GM19468 (cell line): ENCODE measurements around the gene BRWD1.
A peak's percentile ranks its signal among the peaks of the same experiment; 100 is the strongest.

Source experiments
- ATAC-seq: cut with Tn5 transposase; IDR thresholded peaks from one replicate; pipeline ENCODE4 v1.9.1; 2021; ENCODE audit warnings: mild to moderate bottlenecking, moderate library complexity, moderate number of reproducible peaks; ENCODE audit not compliant: unreplicated experiment; ENCODE audit errors: extremely low read depth

The BRWD1 gene

DNA sequence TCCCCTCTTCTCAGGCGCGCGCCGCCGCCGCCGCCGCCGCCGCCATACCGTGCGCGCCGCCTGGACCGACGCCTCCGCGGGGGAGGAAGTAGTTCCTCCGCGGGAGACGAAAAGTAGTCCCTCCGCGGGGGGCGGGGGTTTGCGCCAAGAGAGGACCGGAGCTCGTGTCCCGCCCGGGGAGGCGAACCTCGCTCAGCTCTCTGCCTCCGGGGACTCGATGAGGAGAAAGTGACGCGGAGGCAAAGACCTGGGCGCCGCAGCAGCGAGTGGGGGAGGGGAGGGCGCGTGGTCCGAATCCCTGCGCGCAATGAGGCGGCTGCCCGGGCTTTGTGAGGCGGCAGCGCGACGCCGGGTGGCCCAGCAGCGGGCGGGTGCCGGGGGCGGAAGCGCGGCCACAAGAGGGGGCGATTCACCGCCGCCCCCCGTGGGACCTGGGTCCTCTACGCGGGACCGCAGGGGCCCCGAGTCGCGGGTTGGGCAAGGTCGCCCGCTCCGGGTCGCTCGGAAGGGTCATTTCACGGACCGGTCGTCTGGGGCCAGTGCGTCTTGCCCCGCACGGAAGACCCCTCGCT lies at the start of gene BRWD1:
BRWD1 (minus strand) TSS at position 62 of the 572 bp plus-strand sequence. CDS start 141 bp downstream, outside the sequence.
- peak; percentile 12 for ATAC-seq

GRCh38 chr21:39362733-39363132 lies 49.3 kb upstream of the BRWD1 start:
- ATAC-seq: no peak

GRCh38 chr21:39359382-39359781 lies 46.0 kb upstream of the BRWD1 start:
- no peak for ATAC-seq

DNA sequence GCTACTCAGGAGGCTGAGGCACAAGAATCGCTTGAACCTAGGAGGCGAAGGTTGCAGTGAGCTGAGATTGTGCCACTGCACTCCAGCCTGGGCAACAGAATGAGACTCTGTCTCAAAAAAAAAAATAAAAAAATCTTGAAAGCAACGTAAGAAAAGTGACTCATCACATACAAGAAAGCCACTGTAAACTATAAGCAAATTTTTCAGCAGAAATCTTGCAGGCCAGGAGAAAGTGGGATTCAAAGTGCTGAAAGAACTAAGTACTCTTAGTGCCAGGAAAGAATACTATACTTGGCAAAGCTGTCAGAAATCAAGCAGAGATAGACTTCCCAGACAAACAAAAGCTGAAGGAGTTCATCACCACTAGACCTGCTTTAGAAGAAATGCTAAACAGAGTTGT lies 39.9 kb upstream of the BRWD1 start:
- ATAC-seq: no peak

- no peak for ATAC-seq
These were observed 36.9 kb upstream of the BRWD1 start for GRCh38 chr21:39350094-39351005.

DNA sequence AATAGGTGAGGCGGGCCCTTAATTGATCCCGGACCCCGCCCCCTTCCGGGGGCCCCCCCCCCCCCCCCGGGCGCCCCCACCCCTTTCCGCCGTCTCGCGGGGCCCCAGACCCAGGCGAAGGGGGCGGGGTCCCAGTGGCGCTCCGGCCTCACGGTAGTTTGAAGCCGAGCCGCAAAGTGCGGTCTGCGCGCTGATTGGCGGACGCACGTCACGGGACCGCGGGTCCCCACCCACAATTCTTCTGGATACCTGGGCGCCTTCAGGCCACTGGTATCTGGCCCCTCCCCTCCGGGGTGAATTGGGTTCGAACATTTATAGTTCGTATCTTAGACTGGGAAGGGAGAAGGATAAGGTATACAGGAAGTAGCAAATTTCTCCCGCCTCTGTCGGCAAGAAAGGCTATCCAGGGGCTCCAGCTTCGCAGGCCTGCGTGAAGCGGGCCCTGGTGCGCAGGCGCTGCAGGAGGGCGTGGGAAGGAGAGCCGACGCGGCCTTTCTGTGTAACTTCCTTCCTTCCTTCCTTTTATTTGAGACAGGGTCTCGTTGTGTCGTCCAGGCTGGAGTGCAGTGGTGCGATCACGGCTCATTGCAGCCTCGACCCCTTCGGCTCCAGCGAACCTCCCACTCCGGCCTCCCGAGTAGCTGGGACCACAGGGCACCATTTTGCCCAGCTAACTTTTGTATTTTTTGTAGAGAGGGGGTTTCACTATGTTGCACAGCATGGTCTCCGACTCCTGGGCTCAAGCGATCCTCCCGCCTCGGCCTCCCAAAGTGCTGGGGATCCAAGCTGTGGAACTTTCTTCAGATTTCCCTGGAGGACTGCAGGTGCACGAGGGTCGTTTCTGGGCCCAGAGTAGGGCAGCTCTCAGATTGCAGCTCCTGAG lies 36.0 kb upstream of the BRWD1 start:
- peak; percentile 97 for ATAC-seq

DNA sequence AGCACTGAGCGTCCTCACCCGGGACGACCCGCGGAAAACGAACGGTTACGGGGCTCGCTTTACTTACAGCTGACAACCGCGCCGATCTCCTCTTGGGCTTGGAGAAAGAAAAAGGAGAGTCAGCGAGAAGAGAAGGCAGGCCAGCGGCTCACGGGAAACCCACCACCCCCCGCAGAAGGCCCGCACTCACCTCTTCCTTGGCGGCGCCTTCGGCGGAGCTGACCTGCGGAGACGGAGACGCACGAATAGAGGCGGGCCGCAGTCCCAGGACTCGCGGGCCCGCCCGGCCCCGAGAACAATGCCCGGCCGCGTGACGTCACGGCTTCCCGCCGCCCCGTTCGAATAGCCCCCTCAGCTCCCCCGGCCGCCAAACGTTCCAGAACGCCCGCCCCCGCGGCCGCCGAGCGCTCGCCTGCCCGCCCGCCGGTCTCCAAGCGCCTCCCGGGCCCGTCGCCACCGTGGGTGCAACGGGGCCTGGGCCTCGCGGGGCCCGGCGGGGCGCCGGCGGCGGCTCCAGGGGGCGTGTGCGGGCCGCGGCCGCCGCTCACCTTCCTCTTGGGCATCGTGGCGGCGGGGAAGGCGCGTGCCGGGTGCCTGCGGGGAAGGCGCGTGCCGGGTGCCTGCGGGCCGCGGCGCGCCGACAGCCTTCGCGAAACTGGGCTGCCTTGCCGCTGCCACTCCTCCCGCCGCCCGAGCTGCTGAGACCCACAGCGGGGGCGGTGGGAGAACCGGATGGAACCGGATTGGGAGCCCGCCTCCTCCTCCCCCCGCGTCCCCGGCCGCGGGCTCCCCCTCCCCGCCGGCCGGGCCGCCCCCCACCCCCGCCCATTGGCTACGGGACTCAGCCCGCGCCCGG lies 35.2 kb upstream of the BRWD1 start, which contains the start of gene HMGN1:
HMGN1 (minus strand) TSS at position 734 of the 856 bp plus-strand sequence; CDS start at position 563, 171 bp downstream.
- ATAC-seq: peak; percentile 10

DNA sequence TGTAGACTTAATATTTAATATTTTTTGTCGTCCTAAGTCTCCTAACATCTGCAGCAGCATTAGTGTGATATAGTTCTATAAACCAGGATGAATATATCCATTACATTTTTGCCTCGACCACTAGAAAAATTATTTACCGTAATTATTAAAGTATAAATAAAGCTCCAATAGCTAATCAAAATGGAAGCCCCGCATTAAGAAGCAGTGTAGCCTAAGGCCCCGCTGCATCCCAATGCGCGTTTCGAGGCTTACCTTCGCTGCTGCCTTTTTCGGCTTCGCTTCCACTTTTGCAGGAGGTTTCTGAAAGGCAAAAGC lies 34.6 kb upstream of the BRWD1 start:
- ATAC-seq: no peak

DNA sequence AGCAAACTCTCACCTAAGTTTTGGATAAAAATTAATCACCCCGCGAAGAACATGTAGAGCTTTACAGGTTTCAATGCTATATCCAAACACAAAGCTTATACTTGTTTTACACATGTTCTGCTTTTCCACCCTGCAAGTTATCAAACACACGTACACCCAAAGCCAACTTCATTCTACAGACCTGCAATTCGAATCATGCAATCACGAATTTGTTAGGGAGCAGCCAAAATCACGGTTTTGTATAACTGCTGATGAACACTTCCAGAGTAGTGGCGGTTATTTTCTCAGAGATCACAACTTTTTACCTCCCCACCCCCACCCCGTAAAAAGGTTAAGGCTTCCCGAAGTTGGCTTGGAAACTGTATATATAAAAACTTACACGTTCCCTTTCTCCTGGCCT lies 34.1 kb upstream of the BRWD1 start:
- ATAC-seq: no peak

DNA sequence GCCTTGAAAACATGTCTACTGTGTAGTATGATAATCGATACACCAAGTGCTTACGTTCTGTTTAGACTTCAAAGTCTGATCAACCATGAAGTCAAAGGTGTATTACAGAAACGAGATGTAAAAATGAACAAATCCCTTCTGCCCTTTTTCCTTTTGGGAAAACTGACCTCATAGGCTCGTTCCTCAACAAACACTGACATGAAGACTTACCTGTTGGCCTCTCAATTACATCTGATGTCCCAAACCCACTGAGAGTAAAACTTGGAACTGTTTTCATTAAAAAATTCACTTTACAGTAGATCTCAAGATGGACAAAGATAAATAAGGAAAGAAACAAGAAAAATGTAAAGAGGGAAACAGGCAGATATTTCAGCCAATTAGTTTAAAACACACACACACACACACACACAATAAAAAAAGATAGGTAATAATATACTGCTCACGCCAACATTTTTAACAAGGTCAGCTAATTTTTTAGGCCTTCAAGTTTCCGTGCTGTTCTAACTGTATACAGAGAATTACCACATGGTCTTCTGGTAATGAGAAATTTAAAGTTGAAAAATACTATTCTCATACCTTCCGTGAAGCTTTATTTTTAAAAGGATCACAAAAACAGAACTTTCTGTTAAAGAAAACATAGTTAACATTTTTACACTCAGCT lies 33.4 kb upstream of the BRWD1 start:
- no peak for ATAC-seq

DNA sequence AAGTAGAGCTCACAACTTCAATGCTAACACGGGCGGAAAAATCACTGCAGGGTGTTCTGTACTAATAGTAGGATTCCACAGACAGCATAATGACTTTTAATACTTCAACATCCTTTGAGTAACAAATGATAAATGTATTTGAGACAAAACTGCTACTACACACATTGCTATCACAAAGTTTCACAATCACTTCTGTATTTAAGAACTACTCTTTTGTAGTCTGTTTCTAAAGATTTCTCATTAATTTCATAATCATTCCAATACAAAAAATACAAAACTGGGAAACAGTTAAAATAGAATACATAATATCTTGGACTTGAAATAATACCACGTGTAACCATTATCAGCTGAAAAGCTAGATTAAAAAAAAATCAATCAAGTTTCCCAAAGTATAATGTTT lies 32.8 kb upstream of the BRWD1 start:
- no peak for ATAC-seq

DNA sequence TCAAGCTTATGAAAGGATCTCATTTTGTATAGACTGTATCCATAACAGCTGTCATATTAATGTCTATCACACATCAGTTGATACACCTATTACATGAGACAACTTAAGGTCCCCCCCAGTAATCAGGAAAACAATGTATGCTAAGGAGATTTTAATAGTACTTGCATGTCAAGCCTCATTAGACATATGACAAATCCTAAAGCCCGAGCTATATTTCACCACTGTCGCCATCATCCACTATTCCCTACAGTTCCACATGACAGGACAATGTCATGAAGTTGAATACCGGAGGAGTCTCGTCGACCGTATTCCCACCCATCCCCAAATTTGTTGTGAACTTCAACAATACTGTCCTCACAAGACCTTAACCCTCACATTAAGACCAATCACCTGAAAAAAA lies 32.0 kb upstream of the BRWD1 start:
- ATAC-seq: no peak

GRCh38 chr21:39344848-39345247 lies 31.4 kb upstream of the BRWD1 start:
- ATAC-seq: no peak

- no peak for ATAC-seq
These were observed 28.0 kb upstream of the BRWD1 start for GRCh38 chr21:39341249-39341923.

- no peak for ATAC-seq
These were observed 27.3 kb upstream of the BRWD1 start for GRCh38 chr21:39340687-39341086.

- no peak for ATAC-seq
These were observed 25.8 kb upstream of the BRWD1 start for GRCh38 chr21:39339231-39339630.

DNA sequence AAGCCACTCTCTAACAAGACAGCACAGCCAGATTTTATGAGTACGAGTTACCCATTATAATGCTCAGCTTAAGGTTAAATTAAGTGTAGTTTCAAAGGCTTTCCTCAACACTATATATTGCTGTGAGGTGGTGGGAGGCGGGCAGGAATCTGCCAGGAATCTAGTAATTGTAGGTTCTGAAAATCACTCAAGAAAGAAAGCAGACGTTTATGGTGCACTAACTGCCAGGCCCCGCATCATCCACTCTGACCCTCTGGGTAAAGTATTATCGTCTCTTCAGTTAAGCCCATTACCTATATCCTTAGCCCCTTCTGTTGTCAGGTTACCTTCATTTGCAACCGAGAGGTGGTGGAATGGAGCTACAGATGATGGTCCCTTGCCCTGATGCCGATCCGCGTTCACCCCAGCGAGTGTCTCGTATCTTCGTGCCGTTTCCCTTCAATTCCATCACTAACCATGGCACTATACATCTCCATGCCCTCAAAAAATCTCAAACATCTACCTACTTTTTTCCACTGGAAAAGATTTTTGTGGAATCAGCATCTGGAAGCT lies 23.1 kb upstream of the BRWD1 start:
- ATAC-seq: no peak

- ATAC-seq: no peak
These were observed 21.2 kb upstream of the BRWD1 start for GRCh38 chr21:39334611-39335010.
